ENCODE measurements around the gene EVC.

The EVC gene

GRCh38 chr4:5759236-5760075, 48.5 kb downstream of the EVC start:
- in situ Hi-C loops (cut with HindIII; ENCODE audit: low sequenced_read_pairs): no loop called here
- no peak for DNase-seq (ENCODE audit: low read depth, low spot score)
- TF ChIP-seq CTCF (IDR thresholded peaks at IDR 0.05; ENCODE audit: low read depth, low read length): no peak
- no peak overlapping the region for H3K4me3 ChIP-seq (ENCODE audit: low read depth, low read length)

GRCh38 chr4:5760246-5760645, 49.2 kb downstream of the EVC start:
- TF ChIP-seq CTCF (IDR thresholded peaks at IDR 0.05; ENCODE audit: low read depth, low read length): no peak
- H3K4me3 ChIP-seq (ENCODE audit: low read depth, low read length): no peak overlapping the region
- DNase-seq (ENCODE audit: low read depth, low spot score): no peak
- in situ Hi-C loops (cut with HindIII; ENCODE audit: low sequenced_read_pairs): no loop called here

- no peak for TF ChIP-seq CTCF (IDR thresholded peaks at IDR 0.05; ENCODE audit: low read depth, low read length)
- DNase-seq (ENCODE audit: low read depth, low spot score): no peak
- in situ Hi-C loops (cut with HindIII; ENCODE audit: low sequenced_read_pairs): no loop called here
- H3K4me3 ChIP-seq (ENCODE audit: low read depth, low read length): no peak overlapping the region
These were observed 50.0 kb downstream of the EVC start for GRCh38 chr4:5760936-5761480.

- in situ Hi-C loops (cut with HindIII; ENCODE audit: low sequenced_read_pairs): no loop called here
- no peak overlapping the region for H3K4me3 ChIP-seq (ENCODE audit: low read depth, low read length)
- no peak for TF ChIP-seq CTCF (IDR thresholded peaks at IDR 0.05; ENCODE audit: low read depth, low read length)
- DNase-seq (ENCODE audit: low read depth, low spot score): no peak
These were observed 59.0 kb downstream of the EVC start for GRCh38 chr4:5770051-5770450.

- TF ChIP-seq CTCF (IDR thresholded peaks at IDR 0.05; ENCODE audit: low read depth, low read length): no peak
- DNase-seq (ENCODE audit: low read depth, low spot score): no peak
- in situ Hi-C loops (cut with HindIII; ENCODE audit: low sequenced_read_pairs): no loop called here
- no peak overlapping the region for H3K4me3 ChIP-seq (ENCODE audit: low read depth, low read length)
These were observed 61.7 kb downstream of the EVC start for GRCh38 chr4:5772528-5773270.

GRCh38 chr4:5773271-5773555, 62.2 kb downstream of the EVC start:
- peak; percentile 74 for DNase-seq (ENCODE audit: low read depth, low spot score)
- in situ Hi-C loops (cut with HindIII; ENCODE audit: low sequenced_read_pairs): no loop called here
- no peak for TF ChIP-seq CTCF (IDR thresholded peaks at IDR 0.05; ENCODE audit: low read depth, low read length)
- no peak overlapping the region for H3K4me3 ChIP-seq (ENCODE audit: low read depth, low read length)

All from astrocyte of the spinal cord (primary cell).